ENCODE results near the gene USP6NL. TPM values are rescaled to one million over a fixed set of nuclear protein-coding genes. Genes with fewer than 3 reads are reported as not detected.

Gene USP6NL
- polyA plus RNA-seq, 1 experiment, result 13.0 TPM

- ChIA-PET CTCF (no interaction called here), POLR2A (no interaction called here)
- DNase-seq (ENCODE audit: low read depth, low spot score), result no peak
- no peaks in the 10 kb centered on the region for H3K9me3 ChIP-seq (ENCODE audit: control insufficient read depth, insufficient read depth, low read length)
- H3K27ac ChIP-seq (ENCODE audit: low read depth, low read length), result no peak overlapping the region
- no peak overlapping the region for H3K4me3 ChIP-seq (ENCODE audit: low read depth, low read length)
- no peak for TF ChIP-seq CTCF (IDR thresholded peaks at IDR 0.05; ENCODE audit: low read depth, low read length)
- peaks cover 2% of the 10 kb centered on the region for H3K27me3 ChIP-seq (ENCODE audit: control insufficient read depth, insufficient read depth, low read length)
Observed at GRCh38 chr10:11639362-11639761, 27.9 kb upstream of the USP6NL start.

- POLR2A ChIA-PET, result interaction anchor here (0.5 kb wide), 1 partner anchor 12 kb away, joined by 9 read pairs; no protein-coding TSS in a partner anchor
- Histone ChIP-seq H3K4me3 (ENCODE audit: low read depth, low read length) (no peak overlapping the region), H3K27ac (ENCODE audit: low read depth, low read length) (no peak overlapping the region), H3K9me3 (ENCODE audit: control insufficient read depth, insufficient read depth, low read length) (no peaks in the 10 kb centered on the region), H3K27me3 (ENCODE audit: control insufficient read depth, insufficient read depth, low read length) (peaks cover 2% of the 10 kb centered on the region)
- no peak for TF ChIP-seq CTCF (IDR thresholded peaks at IDR 0.05; ENCODE audit: low read depth, low read length)
- CTCF ChIA-PET, result interaction anchor here (0.6 kb wide), 1 partner anchor 8 kb away, joined by 5 read pairs; no protein-coding TSS in a partner anchor
- DNase-seq (ENCODE audit: low read depth, low spot score), result no peak
Observed at GRCh38 chr10:11638055-11638698, 26.7 kb upstream of the USP6NL start.

GRCh38 chr10:11636697-11637303 lies 25.4 kb upstream of the USP6NL start:
- no peak overlapping the region for H3K4me3 ChIP-seq (ENCODE audit: low read depth, low read length)

GRCh38 chr10:11631890-11632587 lies 20.6 kb upstream of the USP6NL start:
- Histone ChIP-seq H3K27ac (ENCODE audit: low read depth, low read length) (no peak overlapping the region), H3K9me3 (ENCODE audit: control insufficient read depth, insufficient read depth, low read length) (no peaks in the 10 kb centered on the region), H3K27me3 (ENCODE audit: control insufficient read depth, insufficient read depth, low read length) (no peaks in the 10 kb centered on the region), H3K4me3 (ENCODE audit: low read depth, low read length) (no peak overlapping the region)
- CTCF ChIA-PET, result no interaction called here
- no peak for TF ChIP-seq CTCF (IDR thresholded peaks at IDR 0.05; ENCODE audit: low read depth, low read length)
- POLR2A ChIA-PET, result no interaction called here
- DNase-seq (ENCODE audit: low read depth, low spot score), result no peak

More at GRCh38 chr10:11636697-11637303, 25.4 kb upstream of the USP6NL start:
- Histone ChIP-seq H3K27me3 (ENCODE audit: control insufficient read depth, insufficient read depth, low read length) (no peaks in the 10 kb centered on the region), H3K9me3 (ENCODE audit: control insufficient read depth, insufficient read depth, low read length) (no peaks in the 10 kb centered on the region), H3K27ac (ENCODE audit: low read depth, low read length) (no peak overlapping the region)
- no peak for TF ChIP-seq CTCF (IDR thresholded peaks at IDR 0.05; ENCODE audit: low read depth, low read length)
- no peak for DNase-seq (ENCODE audit: low read depth, low spot score)
- POLR2A ChIA-PET, result no interaction called here
- CTCF ChIA-PET, result interaction anchor here (0.8 kb wide), 1 partner anchor 21 kb away, joined by 3 read pairs; no protein-coding TSS in a partner anchor

GRCh38 chr10:11631291-11631690 lies 19.8 kb upstream of the USP6NL start:
- H3K27me3 ChIP-seq (ENCODE audit: control insufficient read depth, insufficient read depth, low read length), result no peaks in the 10 kb centered on the region
- H3K4me3 ChIP-seq (ENCODE audit: low read depth, low read length), result no peak overlapping the region
- H3K9me3 ChIP-seq (ENCODE audit: control insufficient read depth, insufficient read depth, low read length), result no peaks in the 10 kb centered on the region
- POLR2A ChIA-PET, result no interaction called here
- no peak overlapping the region for H3K27ac ChIP-seq (ENCODE audit: low read depth, low read length)
- TF ChIP-seq CTCF (IDR thresholded peaks at IDR 0.05; ENCODE audit: low read depth, low read length), result no peak
- DNase-seq (ENCODE audit: low read depth, low spot score), result no peak
- CTCF ChIA-PET, result interaction anchor here (0.7 kb wide), 1 partner anchor 19 kb away, joined by 4 read pairs; no protein-coding TSS in a partner anchor
